Mucosa of descending colon (tissue), 3 donors: Measurements from ENCODE around the gene EPHA3. TPM values are rescaled to one million over a fixed set of nuclear protein-coding genes. Genes with fewer than 3 reads are reported as not detected.

Experiments used
- ATAC-seq: fragments of 200-7000 bp; cut with Tn5 transposase; one replicate; pipeline ENCODE4 v1.9.1; 2020; ENCODE audit warnings: mild to moderate bottlenecking, moderate library complexity
- DNase-seq, 3 donors: peaks; one replicate each; pipeline ENCODE4 v3.0.0-alpha.2; 2020
- H3K36me3 ChIP-seq: fragments of 200-600 bp; one replicate; pipeline ENCODE4 v1.8.0; 2021; ENCODE audit warnings: low read depth, mild to moderate bottlenecking
- H3K4me1 ChIP-seq: fragments of 200-600 bp; one replicate; pipeline ENCODE4 v1.8.0; 2021; ENCODE audit warnings: low read depth, mild to moderate bottlenecking
- H3K4me3 ChIP-seq: fragments of 200-600 bp; one replicate; pipeline ENCODE4 v1.8.0; 2021; ENCODE audit warnings: mild to moderate bottlenecking
- H3K9me3 ChIP-seq: fragments of 200-600 bp; one replicate; pipeline ENCODE4 v1.8.0; 2021; ENCODE audit warnings: mild to moderate bottlenecking
- intact Hi-C, 2 donors: fragments of 100-400 bp; cut with DNase I in 1 of 2; cut with micrococcal nuclease in 1 of 2; formaldehyde crosslinking; loops; one replicate each; pipeline versions ENCODE4 v1.11.0 to v1.11.1; 2022; cut with DNase I, micrococcal nuclease
- total RNA-seq, 3 donors: library from RNA; stranded (reverse); fragmentation: NEBNext Ultra II Directional in 2 of 3; extraction: Animal tissue kit (Norgen Biotek cat#: 25700) in 2 of 3; gene quantifications; one replicate each; pipeline versions ENCODE4 v1.2.1 to v1.2.4, GENCODE V29; 2021 to 2023
- TF ChIP-seq, protein P1 (sequence below): fragments of 200-600 bp; IDR thresholded peaks from one replicate; pipeline ENCODE4 v1.8.0; 2022; ENCODE audit warnings: antibody characterized with exemption, mild to moderate bottlenecking
- donor health status: DM: no; HTN: no; CAD: no; lungs with moderate emphysema.
- donor health status: DM: no; HTN: no; CAD: no.
- donor health status: DM: no; HTN: yes; CAD: no.

Gene EPHA3
- total RNA-seq, 3 donors from 2014 or later = 1.0 to 6.6 (median 2.0) TPM

DNA sequence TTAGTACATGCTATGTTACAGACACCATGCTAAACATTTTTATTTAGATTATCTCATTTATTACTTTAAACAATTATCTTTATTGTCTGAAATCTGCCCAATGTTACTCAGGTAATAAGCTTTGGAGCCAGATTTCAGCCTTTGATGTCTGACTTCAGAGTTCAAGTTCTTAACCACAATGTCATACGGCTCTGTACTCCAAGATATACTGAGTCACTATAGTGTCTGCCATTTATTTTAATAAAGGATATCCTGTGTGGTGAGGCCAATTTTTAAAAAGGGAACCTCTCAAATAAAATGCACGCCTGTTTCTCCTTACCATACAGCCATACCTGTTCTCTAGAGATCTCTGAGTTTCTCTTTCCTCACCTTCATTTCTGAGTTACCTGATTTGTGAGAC, 193.1 kb downstream of the EPHA3 start:
- DNase-seq (no peak), ATAC-seq (no peak)
- intact Hi-C loops = no loop called here
- H3K4me1 ChIP-seq = no peaks in the 10 kb centered on the region
- no peak overlapping the region for H3K4me3 ChIP-seq
- TF ChIP-seq, protein P1, sequence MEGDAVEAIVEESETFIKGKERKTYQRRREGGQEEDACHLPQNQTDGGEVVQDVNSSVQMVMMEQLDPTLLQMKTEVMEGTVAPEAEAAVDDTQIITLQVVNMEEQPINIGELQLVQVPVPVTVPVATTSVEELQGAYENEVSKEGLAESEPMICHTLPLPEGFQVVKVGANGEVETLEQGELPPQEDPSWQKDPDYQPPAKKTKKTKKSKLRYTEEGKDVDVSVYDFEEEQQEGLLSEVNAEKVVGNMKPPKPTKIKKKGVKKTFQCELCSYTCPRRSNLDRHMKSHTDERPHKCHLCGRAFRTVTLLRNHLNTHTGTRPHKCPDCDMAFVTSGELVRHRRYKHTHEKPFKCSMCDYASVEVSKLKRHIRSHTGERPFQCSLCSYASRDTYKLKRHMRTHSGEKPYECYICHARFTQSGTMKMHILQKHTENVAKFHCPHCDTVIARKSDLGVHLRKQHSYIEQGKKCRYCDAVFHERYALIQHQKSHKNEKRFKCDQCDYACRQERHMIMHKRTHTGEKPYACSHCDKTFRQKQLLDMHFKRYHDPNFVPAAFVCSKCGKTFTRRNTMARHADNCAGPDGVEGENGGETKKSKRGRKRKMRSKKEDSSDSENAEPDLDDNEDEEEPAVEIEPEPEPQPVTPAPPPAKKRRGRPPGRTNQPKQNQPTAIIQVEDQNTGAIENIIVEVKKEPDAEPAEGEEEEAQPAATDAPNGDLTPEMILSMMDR = no peak
- no peaks in the 10 kb centered on the region for H3K9me3 ChIP-seq
- no peaks in the 10 kb centered on the region for H3K36me3 ChIP-seq

DNA sequence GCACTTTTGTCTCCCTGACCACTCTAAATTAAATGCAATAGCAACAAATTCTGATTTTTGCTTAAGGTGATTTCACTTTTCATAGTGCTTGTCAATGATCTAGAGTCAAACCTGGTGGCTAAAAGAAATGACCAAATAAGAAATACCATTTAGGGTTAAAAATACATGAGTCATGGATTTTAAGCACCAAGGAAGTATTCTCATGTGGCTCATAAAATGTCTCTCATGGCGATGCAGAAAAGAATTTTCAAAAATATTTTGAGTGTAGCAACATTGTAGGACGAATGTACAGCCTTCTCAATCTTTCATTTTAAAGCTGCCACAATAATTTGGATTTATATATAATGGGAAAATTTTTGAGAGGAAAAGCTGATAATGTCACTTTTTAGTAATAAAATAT, 193.6 kb downstream of the EPHA3 start:
- H3K36me3 ChIP-seq = no peaks in the 10 kb centered on the region
- no peak for ATAC-seq
- intact Hi-C loops = no loop called here
- no peak for DNase-seq
- H3K4me3 ChIP-seq = no peak overlapping the region
- TF ChIP-seq, protein P1 = no peak
- H3K9me3 ChIP-seq = no peaks in the 10 kb centered on the region
- no peaks in the 10 kb centered on the region for H3K4me1 ChIP-seq

DNA sequence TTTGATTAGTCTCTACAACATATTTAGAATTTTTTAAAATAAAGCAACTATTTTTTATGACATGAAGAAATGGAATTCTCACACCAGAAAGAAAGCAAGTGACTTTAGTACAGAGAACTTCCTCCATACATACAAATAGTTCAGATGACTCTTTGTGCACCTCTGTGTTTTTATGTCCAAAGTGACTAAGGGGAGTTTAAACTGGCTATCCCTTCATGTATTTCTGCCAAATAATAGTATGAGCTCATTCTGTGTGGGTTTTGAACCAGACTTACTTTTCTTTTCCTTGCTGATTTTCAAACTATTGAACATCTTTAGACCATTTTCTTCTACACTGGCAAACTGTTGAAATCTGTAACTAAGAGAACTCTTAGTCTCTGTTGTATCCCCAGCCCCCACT, 196.3 kb downstream of the EPHA3 start:
- TF ChIP-seq, protein P1 = no peak
- no peak overlapping the region for H3K4me3 ChIP-seq
- no peaks in the 10 kb centered on the region for H3K9me3 ChIP-seq
- DNase-seq (no peak), ATAC-seq (no peak)
- no peaks in the 10 kb centered on the region for H3K36me3 ChIP-seq
- no peaks in the 10 kb centered on the region for H3K4me1 ChIP-seq
- intact Hi-C loops = no loop called here

DNA sequence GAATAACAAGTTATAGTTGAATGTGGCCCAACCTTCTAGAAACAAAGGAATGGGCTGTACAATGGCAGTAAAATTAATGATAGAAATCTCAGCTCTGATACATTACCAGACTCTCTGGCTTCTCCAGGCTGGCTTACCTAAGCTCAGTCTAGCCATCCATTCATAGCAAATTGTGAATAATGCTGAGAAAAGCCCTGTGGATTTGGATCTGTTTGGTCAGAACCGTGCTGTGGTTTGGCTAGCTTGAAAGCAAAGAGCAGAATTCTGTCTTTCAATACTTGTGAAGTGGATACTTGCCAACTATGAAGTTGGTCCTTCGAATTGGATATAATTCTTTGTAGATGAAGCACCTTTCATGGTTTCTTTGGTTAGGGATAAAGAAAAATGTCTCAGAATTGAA, 199.1 kb downstream of the EPHA3 start:
- no peak overlapping the region for H3K4me3 ChIP-seq
- H3K4me1 ChIP-seq = no peaks in the 10 kb centered on the region
- TF ChIP-seq, protein P1 = no peak
- H3K36me3 ChIP-seq = no peaks in the 10 kb centered on the region
- DNase-seq = no peak
- H3K9me3 ChIP-seq = no peaks in the 10 kb centered on the region
- intact Hi-C loops = no loop called here
- ATAC-seq = no peak

DNA sequence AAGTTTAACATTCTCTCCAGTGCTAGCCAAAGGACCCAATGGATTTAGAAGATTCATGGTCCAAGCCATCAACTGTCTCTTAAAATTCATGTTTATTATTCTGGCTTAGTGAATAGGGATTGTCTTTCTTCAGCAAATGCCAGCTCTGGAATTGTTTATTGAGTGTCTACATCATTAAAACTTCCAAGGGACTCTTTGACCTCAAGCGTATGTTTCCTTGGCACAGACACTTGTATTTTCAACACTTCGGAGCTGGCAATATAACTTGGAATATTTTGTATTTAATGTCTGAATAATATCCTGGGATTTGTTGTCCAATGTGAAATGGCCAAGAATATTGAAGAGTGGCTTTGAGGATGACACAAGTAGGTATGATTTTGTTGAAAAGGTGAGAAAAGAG, 204.2 kb downstream of the EPHA3 start:
- Histone ChIP-seq H3K4me3 (no peak overlapping the region), H3K36me3 (no peaks in the 10 kb centered on the region), H3K4me1 (no peaks in the 10 kb centered on the region), H3K9me3 (no peaks in the 10 kb centered on the region)
- TF ChIP-seq, protein P1 = no peak
- DNase-seq (no peak), ATAC-seq (no peak)
- intact Hi-C loops = no loop called here

DNA sequence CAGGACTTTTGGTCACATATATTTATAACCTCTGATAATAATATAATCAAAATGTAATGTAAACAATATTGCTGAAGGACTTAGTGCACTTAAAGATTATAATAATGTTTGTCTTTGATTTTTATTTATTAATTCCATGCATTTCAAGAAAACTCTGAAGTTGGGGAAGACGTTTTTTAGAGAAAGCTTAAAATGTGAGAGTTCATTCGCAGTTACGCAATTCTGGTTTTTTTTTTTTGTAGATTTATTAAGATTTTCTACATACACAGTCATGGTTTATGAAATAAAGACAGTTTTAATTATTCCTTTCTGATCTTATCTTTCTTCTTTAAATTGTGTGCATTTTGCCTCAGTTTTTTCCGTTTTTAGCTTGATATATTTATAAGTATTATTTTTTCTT, 204.7 kb downstream of the EPHA3 start:
- TF ChIP-seq, protein P1 = no peak
- ATAC-seq = no peak
- no peak for DNase-seq
- intact Hi-C loops = no loop called here
- H3K9me3 ChIP-seq = no peaks in the 10 kb centered on the region
- no peaks in the 10 kb centered on the region for H3K4me1 ChIP-seq
- no peaks in the 10 kb centered on the region for H3K36me3 ChIP-seq
- no peak overlapping the region for H3K4me3 ChIP-seq
